Measurements from ENCODE around the gene CDK1.

GRCh38 chr10:60753152-60753551, 25.1 kb upstream of the CDK1 start:
- TF ChIP-seq CTCF (conservative IDR thresholded peaks at IDR 0.05) (no peak), ZFX (IDR thresholded peaks at IDR 0.05) (no peak)

All from C4-2B (cell line).